Measurements from ENCODE around the gene ABCF1.

The ABCF1 gene

GRCh38 chr6:30560930-30561329 is 10.3 kb upstream of the ABCF1 start:
- H3K4me3 ChIP-seq (ENCODE audit: low read depth, low read length): no peak overlapping the region
- 0 out of 2 replicates have a peak, but pooled peaks cover 5% of the 10 kb centered on the region for H3K4me1 ChIP-seq (ENCODE audit: control insufficient read depth, insufficient read depth, low read length)
- H3K27ac ChIP-seq (ENCODE audit: low read depth, low read length): no peak overlapping the region
- H3K27me3 ChIP-seq (ENCODE audit: control insufficient read depth, insufficient read depth, low read length): no peaks in the 10 kb centered on the region
- peaks cover 34% of the 10 kb centered on the region for H3K36me3 ChIP-seq (ENCODE audit: control insufficient read depth, insufficient read depth, low read length)
- H3K9ac ChIP-seq (ENCODE audit: low read depth, low read length): no peak overlapping the region
- H3K9me3 ChIP-seq (ENCODE audit: control insufficient read depth, insufficient read depth, low read length): no peaks in the 10 kb centered on the region

GRCh38 chr6:30562470-30563425 is 8.5 kb upstream of the ABCF1 start:
- no peak overlapping the region for H3K4me3 ChIP-seq (ENCODE audit: low read depth, low read length)
- H3K9ac ChIP-seq (ENCODE audit: low read depth, low read length): no peak overlapping the region
- H3K27ac ChIP-seq (ENCODE audit: low read depth, low read length): no peak overlapping the region
- H3K27me3 ChIP-seq (ENCODE audit: control insufficient read depth, insufficient read depth, low read length): no peaks in the 10 kb centered on the region
- peaks cover 34% of the 10 kb centered on the region for H3K36me3 ChIP-seq (ENCODE audit: control insufficient read depth, insufficient read depth, low read length)
- no peaks in the 10 kb centered on the region for H3K9me3 ChIP-seq (ENCODE audit: control insufficient read depth, insufficient read depth, low read length)
- H3K4me1 ChIP-seq (ENCODE audit: control insufficient read depth, insufficient read depth, low read length): 0 out of 2 replicates have a peak, but pooled peaks cover 5% of the 10 kb centered on the region

DNA sequence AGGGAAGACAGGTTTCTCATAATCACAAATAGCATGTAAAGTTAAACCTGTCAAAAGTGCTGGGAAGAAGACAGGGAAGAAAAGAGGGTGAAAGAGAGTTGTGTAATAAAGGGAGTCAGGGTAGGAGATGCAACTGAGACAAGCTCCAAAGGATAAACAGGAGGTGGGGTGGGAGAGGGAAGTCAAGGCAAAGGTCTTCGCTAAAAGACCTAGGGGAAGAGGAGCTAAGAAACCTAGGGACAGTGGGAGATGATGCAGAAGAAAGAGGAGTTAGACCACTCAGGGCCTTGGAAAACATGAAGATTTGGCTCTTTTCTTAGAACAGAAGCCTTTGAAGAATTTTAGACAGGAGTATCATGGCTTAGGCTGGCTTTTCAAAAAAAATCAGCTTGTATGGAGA is 7.1 kb upstream of the ABCF1 start:
- Histone ChIP-seq H3K27ac (ENCODE audit: low read depth, low read length) (no peak overlapping the region), H3K27me3 (ENCODE audit: control insufficient read depth, insufficient read depth, low read length) (no peaks in the 10 kb centered on the region), H3K36me3 (ENCODE audit: control insufficient read depth, insufficient read depth, low read length) (peaks cover 28% of the 10 kb centered on the region), H3K9me3 (ENCODE audit: control insufficient read depth, insufficient read depth, low read length) (no peaks in the 10 kb centered on the region), H3K9ac (ENCODE audit: low read depth, low read length) (no peak overlapping the region), H3K4me3 (ENCODE audit: low read depth, low read length) (no peak overlapping the region), H3K4me1 (ENCODE audit: control insufficient read depth, insufficient read depth, low read length) (no peaks in the 10 kb centered on the region)

DNA sequence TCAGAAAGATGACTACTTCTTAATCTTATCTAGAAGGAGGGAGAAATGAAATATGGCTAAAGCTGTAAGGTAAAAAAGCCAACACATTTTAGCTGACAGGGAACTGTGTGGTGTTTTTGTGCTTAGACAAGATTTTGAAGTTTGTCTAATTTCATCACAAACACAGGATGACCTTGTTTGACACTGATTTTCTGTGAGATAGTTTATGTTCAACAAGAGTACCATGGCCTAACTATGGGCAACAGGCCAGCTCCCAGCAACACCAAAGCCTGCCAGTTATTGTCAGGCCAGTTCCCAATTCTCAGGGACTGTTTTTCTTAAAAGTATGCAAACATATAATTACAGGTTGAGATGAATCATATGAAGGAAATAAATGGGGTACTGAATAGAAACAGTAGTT is 5.5 kb upstream of the ABCF1 start:
- Histone ChIP-seq H3K27me3 (ENCODE audit: control insufficient read depth, insufficient read depth, low read length) (no peaks in the 10 kb centered on the region), H3K36me3 (ENCODE audit: control insufficient read depth, insufficient read depth, low read length) (peaks cover 25% of the 10 kb centered on the region), H3K9me3 (ENCODE audit: control insufficient read depth, insufficient read depth, low read length) (no peaks in the 10 kb centered on the region), H3K27ac (ENCODE audit: low read depth, low read length) (no peak overlapping the region), H3K4me3 (ENCODE audit: low read depth, low read length) (no peak overlapping the region), H3K9ac (ENCODE audit: low read depth, low read length) (no peak overlapping the region), H3K4me1 (ENCODE audit: control insufficient read depth, insufficient read depth, low read length) (peaks cover 4% of the 10 kb centered on the region; the same call in 1 of the 2 replicates)

DNA sequence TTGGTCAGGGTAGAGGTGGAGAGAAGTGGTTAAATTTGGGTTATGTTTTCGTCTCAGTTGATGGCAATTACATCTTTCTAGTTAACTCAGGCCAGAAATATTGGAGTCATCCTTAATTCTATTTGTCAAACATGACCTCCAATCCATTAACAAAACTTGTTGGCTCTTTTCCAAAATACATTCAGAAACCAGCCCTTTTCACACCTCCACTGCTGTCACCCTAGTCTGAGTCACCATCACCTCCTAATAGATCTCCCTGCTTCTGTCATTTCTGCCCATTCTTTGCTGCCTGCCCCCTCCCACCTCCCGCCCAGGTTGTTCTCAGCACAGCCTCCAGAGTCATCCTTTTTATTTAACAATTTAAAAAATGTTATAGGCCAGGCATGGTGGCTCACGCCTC is 3.0 kb upstream of the ABCF1 start:
- peaks cover 9% of the 10 kb centered on the region for H3K4me1 ChIP-seq (ENCODE audit: control insufficient read depth, insufficient read depth, low read length)
- H3K9ac ChIP-seq (ENCODE audit: low read depth, low read length): no peak overlapping the region
- no peak overlapping the region for H3K27ac ChIP-seq (ENCODE audit: low read depth, low read length)
- H3K27me3 ChIP-seq (ENCODE audit: control insufficient read depth, insufficient read depth, low read length): no peaks in the 10 kb centered on the region
- peaks cover 9% of the 10 kb centered on the region for H3K36me3 ChIP-seq (ENCODE audit: control insufficient read depth, insufficient read depth, low read length)
- H3K9me3 ChIP-seq (ENCODE audit: control insufficient read depth, insufficient read depth, low read length): no peaks in the 10 kb centered on the region
- no peak overlapping the region for H3K4me3 ChIP-seq (ENCODE audit: low read depth, low read length)

- Histone ChIP-seq H3K9me3 (ENCODE audit: control insufficient read depth, insufficient read depth, low read length) (no peaks in the 10 kb centered on the region), H3K36me3 (ENCODE audit: control insufficient read depth, insufficient read depth, low read length) (peaks cover 21% of the 10 kb centered on the region), H3K4me1 (ENCODE audit: control insufficient read depth, insufficient read depth, low read length) (peaks cover 9% of the 10 kb centered on the region), H3K27ac (ENCODE audit: low read depth, low read length) (no peak overlapping the region), H3K9ac (ENCODE audit: low read depth, low read length) (0 out of 2 replicates have a peak overlapping the region, but pooled peaks have one; percentile 39), H3K27me3 (ENCODE audit: control insufficient read depth, insufficient read depth, low read length) (no peaks in the 10 kb centered on the region), H3K4me3 (ENCODE audit: low read depth, low read length) (peak overlapping the region; percentile 94)
Measured at GRCh38 chr6:30570263-30570662, 979 bp upstream of the ABCF1 start.

DNA sequence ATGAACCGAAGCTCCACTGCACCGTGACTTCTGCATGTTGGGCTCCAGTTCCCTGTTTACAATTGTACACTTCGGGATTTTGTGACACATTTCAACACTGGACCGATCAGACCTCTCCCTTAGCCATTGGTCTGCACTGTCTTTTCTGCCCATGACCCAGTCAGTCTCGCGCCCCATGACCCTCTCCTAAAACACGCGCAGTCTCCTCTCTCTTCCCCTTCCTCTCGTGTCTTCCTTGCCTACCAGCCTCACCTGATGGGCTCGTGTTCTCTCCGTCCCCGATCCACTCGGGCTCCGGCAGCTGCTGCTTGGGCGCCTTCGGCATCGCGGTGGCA is 535 bp upstream of the ABCF1 start:
- H3K4me1 ChIP-seq (ENCODE audit: control insufficient read depth, insufficient read depth, low read length): peaks cover 9% of the 10 kb centered on the region
- H3K4me3 ChIP-seq (ENCODE audit: low read depth, low read length): peak overlapping the region; percentile 94
- peak overlapping the region; percentile 88 for H3K27ac ChIP-seq (ENCODE audit: low read depth, low read length)

GRCh38 chr6:30571762-30572082 is 480 bp downstream of the ABCF1 start:
- Histone ChIP-seq H3K27me3 (ENCODE audit: control insufficient read depth, insufficient read depth, low read length) (no peaks in the 10 kb centered on the region), H3K9me3 (ENCODE audit: control insufficient read depth, insufficient read depth, low read length) (no peaks in the 10 kb centered on the region), H3K4me1 (ENCODE audit: control insufficient read depth, insufficient read depth, low read length) (peaks cover 9% of the 10 kb centered on the region), H3K9ac (ENCODE audit: low read depth, low read length) (peak overlapping the region; percentile 93), H3K27ac (ENCODE audit: low read depth, low read length) (peak overlapping the region; percentile 88), H3K4me3 (ENCODE audit: low read depth, low read length) (peak overlapping the region; percentile 94), H3K36me3 (ENCODE audit: control insufficient read depth, insufficient read depth, low read length) (peaks cover 31% of the 10 kb centered on the region)

More for the DNA sequence above, 535 bp upstream of the ABCF1 start:
- H3K9ac ChIP-seq (ENCODE audit: low read depth, low read length): peak overlapping the region; percentile 39
- no peaks in the 10 kb centered on the region for H3K9me3 ChIP-seq (ENCODE audit: control insufficient read depth, insufficient read depth, low read length)
- H3K27me3 ChIP-seq (ENCODE audit: control insufficient read depth, insufficient read depth, low read length): no peaks in the 10 kb centered on the region
- H3K36me3 ChIP-seq (ENCODE audit: control insufficient read depth, insufficient read depth, low read length): peaks cover 25% of the 10 kb centered on the region

DNA sequence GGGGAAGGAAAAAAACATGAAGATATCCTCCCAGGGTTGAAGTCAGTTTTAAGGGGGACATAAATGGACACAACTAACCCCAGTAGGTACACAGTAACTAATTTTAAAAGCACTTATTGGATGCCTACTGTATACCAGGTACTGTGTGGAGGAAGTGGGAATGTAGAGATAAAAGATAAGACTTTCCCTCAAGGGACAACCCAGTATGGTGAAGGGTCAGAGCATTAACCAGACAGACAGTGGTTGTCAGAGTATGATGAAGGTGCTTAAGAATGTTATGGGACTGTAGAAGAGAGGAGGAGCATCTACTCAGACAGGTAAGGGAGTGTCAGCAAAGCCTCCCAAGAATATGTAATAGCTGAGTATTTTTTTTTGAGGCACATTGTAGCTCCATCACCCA is 906 bp downstream of the ABCF1 start:
- no peak overlapping the region for H3K27ac ChIP-seq (ENCODE audit: low read depth, low read length)
- no peaks in the 10 kb centered on the region for H3K9me3 ChIP-seq (ENCODE audit: control insufficient read depth, insufficient read depth, low read length)
- H3K4me3 ChIP-seq (ENCODE audit: low read depth, low read length): peak overlapping the region; percentile 94
- peaks cover 9% of the 10 kb centered on the region for H3K4me1 ChIP-seq (ENCODE audit: control insufficient read depth, insufficient read depth, low read length)
- peaks cover 35% of the 10 kb centered on the region for H3K36me3 ChIP-seq (ENCODE audit: control insufficient read depth, insufficient read depth, low read length)
- H3K27me3 ChIP-seq (ENCODE audit: control insufficient read depth, insufficient read depth, low read length): no peaks in the 10 kb centered on the region
- H3K9ac ChIP-seq (ENCODE audit: low read depth, low read length): peak overlapping the region; percentile 93

GRCh38 chr6:30573113-30573512 is 1.9 kb downstream of the ABCF1 start:
- Histone ChIP-seq H3K27ac (ENCODE audit: low read depth, low read length) (no peak overlapping the region), H3K27me3 (ENCODE audit: control insufficient read depth, insufficient read depth, low read length) (no peaks in the 10 kb centered on the region), H3K9ac (ENCODE audit: low read depth, low read length) (no peak overlapping the region), H3K4me1 (ENCODE audit: control insufficient read depth, insufficient read depth, low read length) (peaks cover 9% of the 10 kb centered on the region), H3K4me3 (ENCODE audit: low read depth, low read length) (no peak overlapping the region), H3K36me3 (ENCODE audit: control insufficient read depth, insufficient read depth, low read length) (peaks cover 45% of the 10 kb centered on the region), H3K9me3 (ENCODE audit: control insufficient read depth, insufficient read depth, low read length) (no peaks in the 10 kb centered on the region; the same call in 1 of the 2 replicates)

DNA sequence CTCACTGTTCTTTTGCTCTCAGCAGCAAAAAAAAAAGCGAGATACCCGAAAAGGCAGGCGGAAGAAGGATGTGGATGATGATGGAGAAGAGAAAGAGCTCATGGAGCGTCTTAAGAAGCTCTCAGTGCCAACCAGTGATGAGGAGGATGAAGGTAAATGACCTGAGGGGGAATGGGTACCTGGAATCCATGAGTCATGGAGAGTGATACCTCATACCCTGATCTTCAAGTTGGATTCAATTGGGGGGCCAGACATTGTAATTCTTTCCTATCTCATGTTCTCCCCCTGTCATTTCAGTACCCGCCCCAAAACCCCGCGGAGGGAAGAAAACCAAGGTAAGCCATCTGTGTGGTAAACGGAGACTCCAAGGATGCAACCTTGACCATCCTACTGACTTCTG is 6.8 kb downstream of the ABCF1 start:
- Histone ChIP-seq H3K27me3 (ENCODE audit: control insufficient read depth, insufficient read depth, low read length) (no peaks in the 10 kb centered on the region), H3K9me3 (ENCODE audit: control insufficient read depth, insufficient read depth, low read length) (no peaks in the 10 kb centered on the region; the same call in 1 of the 2 replicates), H3K27ac (ENCODE audit: low read depth, low read length) (no peak overlapping the region), H3K4me3 (ENCODE audit: low read depth, low read length) (no peak overlapping the region), H3K9ac (ENCODE audit: low read depth, low read length) (no peak overlapping the region), H3K36me3 (ENCODE audit: control insufficient read depth, insufficient read depth, low read length) (peaks cover 84% of the 10 kb centered on the region), H3K4me1 (ENCODE audit: control insufficient read depth, insufficient read depth, low read length) (no peaks in the 10 kb centered on the region)

Data from HUES48 (cell line).